Cardiac muscle cell (in vitro differentiated cells and primary cell): ENCODE data around the gene ATXN1. TPM values are rescaled to one million over a fixed set of nuclear protein-coding genes. Genes with fewer than 3 reads are reported as not detected.

Experiments
- DNase-seq, 2 donors: peaks; one replicate each; pipeline versions ENCODE4 v3.0.0 to v3.0.0-alpha.2; 2010 to 2017; ENCODE audit warnings: low read depth in 1 of 2, low spot score in 1 of 2
- H3K27ac ChIP-seq: fragments of 200-600 bp; sonication (generic); 2 replicates; pipeline ENCODE4 v1.5.1; 2016
- H3K27me3 ChIP-seq: fragments of 200-600 bp; sonication (generic); 2 replicates; pipeline ENCODE4 v1.6.0; 2016; ENCODE audit warnings: control low read depth
- H3K36me3 ChIP-seq: fragments of 200-600 bp; sonication (generic); 2 replicates; pipeline ENCODE4 v1.5.1; 2016; ENCODE audit warnings: control low read depth
- H3K4me1 ChIP-seq: fragments of 200-600 bp; sonication (generic); 2 replicates; pipeline ENCODE4 v1.8.1; 2017; ENCODE audit warnings: low read depth, mild to moderate bottlenecking, mixed run types
- H3K4me3 ChIP-seq: fragments of 200-600 bp; sonication (generic); 2 replicates; pipeline ENCODE4 v1.5.1; 2016; ENCODE audit warnings: mild to moderate bottlenecking
- H3K9me3 ChIP-seq: fragments of 200-600 bp; sonication (generic); 2 replicates; pipeline ENCODE4 v1.5.1; 2017; ENCODE audit warnings: low read depth, mild to moderate bottlenecking, control low read depth
- CTCF ChIP-seq: IDR thresholded peaks from 2 replicates; pipeline ENCODE4 v1.5.1; 2012; ENCODE audit warnings: low read depth, mild to moderate bottlenecking, low read length
- polyA plus RNA-seq: library from polyadenylated mRNA; unstranded; fragments of >200 nt; fragmentation: Nextera tagmentation; extraction: Ambion mirVana; gene quantifications from 2 replicates; pipeline ENCODE4 v1.2.1, GENCODE V29; 2016
- total RNA-seq: library from RNA; depleted of rRNA; stranded (reverse); fragments of >200 nt; gene quantifications from 2 replicates; pipeline ENCODE4 v1.2.3, GENCODE V29; 2016

The ATXN1 gene
- total and polyA plus RNA-seq, 2 experiments from 2014 or later = 15.1 to 37.4 TPM

GRCh38 chr6:16659466-16660156, 101.6 kb downstream of the ATXN1 start:
- H3K36me3 ChIP-seq = peaks cover 3% of the 10 kb centered on the region
- H3K9me3 ChIP-seq = no peaks in the 10 kb centered on the region
- no peak for TF ChIP-seq CTCF
- H3K27me3 ChIP-seq = no peaks in the 10 kb centered on the region
- peaks cover 28% of the 10 kb centered on the region for H3K4me1 ChIP-seq
- H3K4me3 ChIP-seq = no peak overlapping the region
- peak overlapping the region; percentile 53 for H3K27ac ChIP-seq
- peak in 1 of 2 donors; percentile 53 for DNase-seq

- DNase-seq = peak in 1 of 2 donors; percentile 39
- Histone ChIP-seq H3K9me3 (no peaks in the 10 kb centered on the region), H3K36me3 (peaks cover 3% of the 10 kb centered on the region), H3K4me3 (no peak overlapping the region), H3K27ac (peak overlapping the region; percentile 53), H3K4me1 (peaks cover 28% of the 10 kb centered on the region), H3K27me3 (no peaks in the 10 kb centered on the region)
- no peak for TF ChIP-seq CTCF
These were observed 102.8 kb downstream of the ATXN1 start for GRCh38 chr6:16658348-16659034.

- H3K27me3 ChIP-seq = no peaks in the 10 kb centered on the region
- no peak for DNase-seq
- no peaks in the 10 kb centered on the region for H3K9me3 ChIP-seq
- peaks cover 3% of the 10 kb centered on the region for H3K36me3 ChIP-seq
- H3K27ac ChIP-seq = peak overlapping the region; percentile 24
- H3K4me1 ChIP-seq = peaks cover 28% of the 10 kb centered on the region
- no peak overlapping the region for H3K4me3 ChIP-seq
- TF ChIP-seq CTCF = no peak
These were observed 103.5 kb downstream of the ATXN1 start for GRCh38 chr6:16657768-16658167.

GRCh38 chr6:16656451-16656850, 104.8 kb downstream of the ATXN1 start:
- H3K27ac ChIP-seq = no peak overlapping the region
- H3K9me3 ChIP-seq = no peaks in the 10 kb centered on the region
- TF ChIP-seq CTCF = no peak
- H3K4me3 ChIP-seq = no peak overlapping the region
- H3K36me3 ChIP-seq = peaks cover 3% of the 10 kb centered on the region
- no peak for DNase-seq
- peaks cover 28% of the 10 kb centered on the region for H3K4me1 ChIP-seq
- no peaks in the 10 kb centered on the region for H3K27me3 ChIP-seq

- H3K36me3 ChIP-seq = peaks cover 3% of the 10 kb centered on the region
- DNase-seq = no peak
- H3K27ac ChIP-seq = no peak overlapping the region
- TF ChIP-seq CTCF = no peak
- no peaks in the 10 kb centered on the region for H3K9me3 ChIP-seq
- no peak overlapping the region for H3K4me3 ChIP-seq
- peaks cover 19% of the 10 kb centered on the region for H3K4me1 ChIP-seq
- H3K27me3 ChIP-seq = no peaks in the 10 kb centered on the region
These were observed 106.6 kb downstream of the ATXN1 start for GRCh38 chr6:16654701-16655100.
